ENCODE data around the gene SCAMP1.
"Not testable (repeated sequence)": the region's sequence is repeated elsewhere in the genome, so short reads cannot be mapped to it uniquely, and the experiment has no call there.

The SCAMP1 gene

GRCh38 chr5:78430866-78431265 lies 70.4 kb downstream of the SCAMP1 start:
- DNase-seq, result no peak

- DNase-seq, result no peak
Measured at GRCh38 chr5:78433972-78434371, 73.6 kb downstream of the SCAMP1 start.

- no peak for DNase-seq
Measured at GRCh38 chr5:78447775-78448424, 87.5 kb downstream of the SCAMP1 start.

DNA sequence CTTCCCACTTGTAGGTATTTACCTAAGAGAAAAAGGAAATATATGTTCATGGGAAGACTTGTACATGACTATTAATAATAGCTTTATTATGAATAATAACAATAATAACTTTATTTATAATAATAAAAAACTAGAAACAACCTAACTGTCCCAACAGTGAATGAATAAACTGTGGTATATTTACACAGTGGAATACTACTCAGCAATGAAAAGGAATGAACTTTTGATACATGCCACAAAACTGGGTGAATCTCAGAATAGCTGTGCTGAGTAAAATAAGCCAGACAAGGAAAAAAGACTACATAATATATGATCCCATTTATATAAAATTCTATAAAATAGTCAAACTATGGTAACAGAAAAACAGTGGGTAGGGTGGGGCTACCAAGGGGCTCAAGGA lies 88.7 kb downstream of the SCAMP1 start:
- DNase-seq, result no peak

DNA sequence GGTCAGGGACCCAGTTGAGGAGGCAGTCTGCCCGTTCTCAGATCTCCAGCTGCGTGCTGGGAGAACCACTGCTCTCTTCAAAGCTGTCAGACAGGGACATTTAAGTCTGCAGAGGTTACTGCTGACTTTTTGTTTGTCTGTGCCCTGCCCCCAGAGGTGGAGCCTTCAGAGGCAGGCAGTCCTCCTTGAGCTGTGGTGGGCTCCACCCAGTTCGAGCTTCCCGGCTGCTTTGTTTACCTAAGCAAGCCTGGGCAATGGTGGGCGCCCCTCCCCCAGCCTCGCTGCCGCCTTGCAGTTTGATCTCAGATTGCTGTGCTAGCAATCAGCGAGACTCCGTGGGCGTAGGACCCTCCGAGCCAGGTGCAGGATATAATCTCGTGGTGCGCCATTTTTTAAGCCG lies 97.1 kb downstream of the SCAMP1 start:
- DNase-seq, result not testable (repeated sequence)

DNA sequence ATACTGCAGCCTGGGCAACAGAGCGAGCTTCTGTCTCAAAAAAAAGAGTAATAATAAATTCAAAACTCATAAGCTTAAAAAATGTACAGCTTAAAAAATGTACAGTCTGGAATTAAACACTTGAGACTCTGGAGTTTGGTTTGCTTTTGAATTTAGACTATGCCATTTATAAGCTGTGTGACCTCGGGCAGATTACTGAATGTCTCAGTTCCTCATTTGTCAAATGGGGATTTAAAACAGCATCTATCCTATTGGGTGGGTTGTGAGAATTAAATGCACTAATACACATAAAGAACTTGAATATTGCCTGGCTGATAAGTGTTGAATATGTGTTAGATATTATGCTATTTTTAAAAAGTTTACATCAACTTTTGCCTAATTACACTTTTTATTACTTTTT lies 98.4 kb downstream of the SCAMP1 start:
- no peak for DNase-seq

- no peak for DNase-seq
Measured at GRCh38 chr5:78467140-78467539, 106.7 kb downstream of the SCAMP1 start.

DNA sequence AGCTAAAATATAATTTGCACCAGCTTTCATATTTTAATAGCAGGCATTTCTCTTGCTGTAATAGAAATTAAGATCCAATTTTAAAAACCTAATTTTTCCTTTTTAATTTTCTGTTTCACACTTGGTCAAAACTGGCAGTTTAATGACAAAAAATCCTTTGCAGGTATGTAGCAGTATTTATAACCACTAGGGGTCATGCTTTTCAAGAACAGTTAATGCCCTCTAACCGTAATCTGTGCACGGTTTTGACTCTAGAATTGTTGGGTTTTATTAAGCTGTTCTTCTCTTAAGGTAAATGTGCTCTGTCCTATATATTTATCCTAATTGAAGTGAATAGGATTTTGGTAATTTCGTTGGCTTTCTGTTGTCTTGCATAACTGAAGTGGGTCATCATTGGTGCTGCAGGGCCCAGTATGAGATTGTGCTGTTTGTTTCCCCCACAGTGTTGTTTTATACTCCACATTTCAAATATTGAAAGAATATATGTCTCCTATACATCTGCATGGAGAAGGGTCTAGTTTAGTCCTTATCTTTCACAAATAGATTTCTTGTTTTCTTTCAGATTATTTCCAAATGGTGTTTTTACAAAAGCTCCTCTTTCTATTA lies 107.4 kb downstream of the SCAMP1 start:
- DNase-seq, result peak; percentile 61

GRCh38 chr5:78471896-78472295 lies 111.5 kb downstream of the SCAMP1 start:
- DNase-seq, result no peak

DNA sequence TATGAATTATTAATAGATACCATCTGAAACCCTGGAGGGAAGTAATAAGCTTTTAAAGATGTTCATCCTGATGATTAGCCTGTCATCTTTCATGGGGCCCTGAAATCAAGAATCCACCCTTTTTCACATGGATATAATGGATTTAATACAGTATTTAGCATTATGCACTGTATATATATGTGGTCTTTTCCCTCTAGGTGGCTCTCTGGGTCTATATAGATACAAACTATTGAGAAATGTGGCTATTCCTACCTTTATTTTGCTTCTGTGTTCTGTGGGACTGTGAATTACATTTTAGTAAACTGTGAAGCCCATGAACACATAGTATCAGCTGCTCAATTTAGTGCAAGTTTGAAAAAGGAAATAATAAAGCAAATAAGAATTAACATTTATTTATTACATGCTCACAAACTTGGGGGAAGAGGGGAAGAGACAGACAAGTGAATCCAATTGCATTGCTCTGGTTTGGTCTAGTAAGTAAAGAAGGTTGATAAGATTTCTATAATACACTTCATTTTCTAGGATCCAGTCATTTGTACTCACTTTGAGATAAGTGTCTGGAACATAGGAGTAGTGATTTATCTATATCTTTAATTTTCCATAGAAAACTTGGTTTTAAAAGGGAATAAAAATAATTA lies 112.2 kb downstream of the SCAMP1 start:
- DNase-seq, result peak; percentile 49

GRCh38 chr5:78473751-78474150 lies 113.3 kb downstream of the SCAMP1 start:
- no peak for DNase-seq

GRCh38 chr5:78475370-78475769 lies 115.0 kb downstream of the SCAMP1 start:
- no peak for DNase-seq

DNA sequence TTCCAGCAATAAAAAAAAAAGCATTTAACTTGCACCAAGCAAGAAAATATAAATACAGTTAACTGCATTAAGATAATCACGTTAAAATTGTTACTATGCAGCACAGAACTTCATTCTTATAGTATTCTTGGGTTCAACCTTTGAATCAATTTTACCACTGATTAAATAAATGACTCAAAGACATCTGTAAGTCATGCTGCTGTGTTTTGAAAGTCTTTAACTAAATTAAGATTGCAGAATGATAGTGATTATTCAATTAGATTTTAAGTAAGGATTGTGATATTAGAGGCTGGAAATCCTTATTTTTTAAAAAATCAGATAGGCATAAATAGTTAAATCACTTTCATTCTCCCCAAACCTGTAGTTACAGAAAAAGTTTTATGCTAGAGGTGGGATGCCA lies 116.4 kb downstream of the SCAMP1 start:
- DNase-seq, result no peak

DNA sequence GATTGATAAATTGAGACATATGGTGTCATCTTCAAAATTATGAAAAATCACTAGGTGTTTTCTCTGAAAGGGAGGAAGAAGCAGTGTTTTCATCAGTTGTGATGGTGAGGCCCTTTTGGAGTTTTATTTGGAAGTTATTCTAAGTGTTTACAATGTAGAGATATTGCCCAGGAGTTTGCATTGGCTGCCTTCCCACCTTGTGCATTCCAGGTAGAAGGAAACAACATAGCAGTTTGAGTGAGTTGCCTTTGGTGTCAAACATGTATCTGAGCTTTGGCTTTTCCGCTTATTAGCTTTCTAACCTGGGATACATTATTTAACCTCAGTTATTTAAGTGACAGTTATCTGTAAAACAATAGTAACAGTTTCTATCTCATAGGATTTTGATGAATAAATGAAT lies 122.5 kb downstream of the SCAMP1 start:
- no peak for DNase-seq

- peak; percentile 70 for DNase-seq
Measured at GRCh38 chr5:78483809-78484521, 123.5 kb downstream of the SCAMP1 start.

DNA sequence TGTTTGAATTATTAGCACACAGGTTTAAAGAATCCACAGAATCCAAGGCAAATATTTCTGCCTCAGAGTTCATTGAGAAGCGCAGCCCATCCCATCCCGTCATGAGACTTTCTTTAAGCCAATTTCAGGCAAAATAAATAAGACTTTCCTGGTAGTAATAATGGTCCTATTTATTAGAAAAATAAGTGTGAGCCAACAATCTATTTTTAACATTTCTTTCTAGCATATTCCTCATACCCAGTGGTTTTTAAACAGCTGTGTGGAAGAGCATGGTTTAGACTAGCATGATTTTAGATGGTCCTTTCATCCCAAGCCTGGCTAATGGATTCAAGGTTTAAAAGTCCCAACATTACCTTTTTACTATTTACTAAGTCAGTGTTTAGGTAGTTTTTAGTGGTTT lies 125.8 kb downstream of the SCAMP1 start:
- DNase-seq, result no peak

- no peak for DNase-seq
Measured at GRCh38 chr5:78487846-78488245, 127.4 kb downstream of the SCAMP1 start.

GRCh38 chr5:78490709-78491485 lies 130.5 kb downstream of the SCAMP1 start:
- DNase-seq, result no peak

GRCh38 chr5:78492224-78492623 lies 131.8 kb downstream of the SCAMP1 start:
- no peak for DNase-seq

DNA sequence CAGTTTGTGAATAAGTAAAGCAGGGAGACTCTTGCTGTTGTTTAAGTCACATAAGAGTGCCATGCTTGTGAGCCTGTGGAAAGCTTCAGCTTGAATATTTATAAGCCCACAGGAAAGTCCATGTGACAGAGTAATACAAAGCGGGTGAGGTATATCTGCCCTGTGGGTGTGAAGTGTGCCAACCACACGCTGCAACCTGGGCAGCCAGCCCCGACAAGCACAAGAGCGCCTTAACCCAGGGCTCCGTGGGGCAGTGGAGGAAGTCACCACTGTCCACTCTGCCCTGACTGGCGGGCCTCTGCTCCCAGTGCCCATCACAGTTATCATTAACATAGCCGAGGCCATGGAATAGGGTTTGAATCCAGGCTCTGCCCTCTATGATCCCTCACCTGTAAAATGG lies 132.2 kb downstream of the SCAMP1 start:
- no peak for DNase-seq

- DNase-seq, result no peak
Measured at GRCh38 chr5:78495800-78496199, 135.4 kb downstream of the SCAMP1 start.

DNA sequence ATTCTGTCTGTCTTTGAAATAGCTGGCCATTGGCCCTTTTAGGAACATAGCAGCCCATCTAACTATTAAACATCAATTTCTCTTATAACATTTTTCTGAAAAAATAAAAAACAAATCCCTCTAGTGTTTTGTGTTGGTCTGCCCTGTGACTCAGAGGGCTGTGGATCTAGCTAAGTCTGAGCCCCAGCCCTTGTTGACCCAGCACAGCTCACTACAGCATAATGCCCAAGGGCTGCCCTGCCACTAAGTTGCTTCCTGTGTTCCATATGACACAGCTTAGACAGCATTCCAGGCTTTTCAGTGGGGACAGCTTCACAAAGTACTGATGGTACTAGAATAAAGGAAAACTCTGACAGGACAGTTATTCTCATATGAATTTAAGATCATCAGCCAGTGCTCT lies 136.0 kb downstream of the SCAMP1 start:
- DNase-seq, result no peak
